Measurements from ENCODE around the gene KRTAP5-11. TPM values are rescaled to one million over a fixed set of nuclear protein-coding genes. Genes with fewer than 3 reads are reported as not detected.

The KRTAP5-11 gene
- total RNA-seq, 1 experiment from 2014 or later = not detected

DNA sequence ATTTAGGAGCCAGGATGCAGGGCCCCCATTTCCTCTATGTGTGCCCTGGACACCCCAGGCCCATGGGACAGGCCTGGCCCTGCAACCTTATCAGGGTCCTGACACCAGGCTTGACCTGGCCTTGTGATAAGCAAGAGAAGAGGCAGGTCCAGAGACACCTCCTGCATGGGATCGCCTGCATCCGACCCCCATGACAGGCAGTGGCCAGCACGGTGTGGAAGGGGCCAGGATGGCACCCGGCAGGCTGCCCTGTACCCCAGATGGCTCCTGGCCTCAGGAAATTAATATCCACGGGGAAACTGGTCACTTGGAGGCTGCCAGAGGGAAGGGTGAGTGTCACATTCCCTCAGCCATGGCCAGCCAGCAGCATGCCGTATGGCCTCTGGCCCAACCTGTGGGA lies 27.7 kb downstream of the KRTAP5-11 start:
- no peak overlapping the region for H3K27ac Mint-ChIP-seq (ENCODE audit: low read depth, unreplicated experiment)
- intact Hi-C loops (cut with micrococcal nuclease) = no loop called here
- H3K27me3 Mint-ChIP-seq (ENCODE audit: insufficient read depth, unreplicated experiment) = no peaks in the 10 kb centered on the region
- no peaks in the 10 kb centered on the region for H3K36me3 Mint-ChIP-seq (ENCODE audit: insufficient read depth, unreplicated experiment)
- DNase-seq (ENCODE audit: unreplicated experiment) = no peak
- H3K9me3 Mint-ChIP-seq (ENCODE audit: unreplicated experiment) = no peaks in the 10 kb centered on the region
- no peak overlapping the region for H3K4me3 Mint-ChIP-seq (ENCODE audit: unreplicated experiment)
- CTCF ChIA-PET = no interaction called here
- TF ChIP-seq, protein P1, sequence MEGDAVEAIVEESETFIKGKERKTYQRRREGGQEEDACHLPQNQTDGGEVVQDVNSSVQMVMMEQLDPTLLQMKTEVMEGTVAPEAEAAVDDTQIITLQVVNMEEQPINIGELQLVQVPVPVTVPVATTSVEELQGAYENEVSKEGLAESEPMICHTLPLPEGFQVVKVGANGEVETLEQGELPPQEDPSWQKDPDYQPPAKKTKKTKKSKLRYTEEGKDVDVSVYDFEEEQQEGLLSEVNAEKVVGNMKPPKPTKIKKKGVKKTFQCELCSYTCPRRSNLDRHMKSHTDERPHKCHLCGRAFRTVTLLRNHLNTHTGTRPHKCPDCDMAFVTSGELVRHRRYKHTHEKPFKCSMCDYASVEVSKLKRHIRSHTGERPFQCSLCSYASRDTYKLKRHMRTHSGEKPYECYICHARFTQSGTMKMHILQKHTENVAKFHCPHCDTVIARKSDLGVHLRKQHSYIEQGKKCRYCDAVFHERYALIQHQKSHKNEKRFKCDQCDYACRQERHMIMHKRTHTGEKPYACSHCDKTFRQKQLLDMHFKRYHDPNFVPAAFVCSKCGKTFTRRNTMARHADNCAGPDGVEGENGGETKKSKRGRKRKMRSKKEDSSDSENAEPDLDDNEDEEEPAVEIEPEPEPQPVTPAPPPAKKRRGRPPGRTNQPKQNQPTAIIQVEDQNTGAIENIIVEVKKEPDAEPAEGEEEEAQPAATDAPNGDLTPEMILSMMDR (IDR thresholded peaks at IDR 0.05; ENCODE audit: unreplicated experiment) = no peak
- BruUV-seq (replicated peaks) = no TSS peak
- H3K4me1 Mint-ChIP-seq (ENCODE audit: insufficient read depth, unreplicated experiment) = no peaks in the 10 kb centered on the region
- POLR2A ChIA-PET = no interaction called here

DNA sequence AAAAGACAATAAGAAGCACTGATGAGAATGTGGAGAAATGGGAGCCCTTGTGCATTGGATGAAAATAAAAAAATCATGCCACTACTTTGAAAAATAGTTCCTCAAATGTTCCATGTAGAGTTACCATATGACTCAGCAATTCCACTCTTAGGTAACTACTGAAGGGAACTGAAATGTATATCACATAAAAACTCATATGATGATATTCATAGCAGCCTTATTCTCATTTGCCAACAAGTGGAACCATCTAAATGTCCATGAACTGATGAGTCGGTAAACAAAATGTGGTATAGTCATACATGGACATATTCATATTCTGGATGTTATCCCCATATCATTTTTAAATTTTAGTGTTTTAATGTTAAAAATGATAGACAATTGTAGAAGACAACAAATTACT lies 31.0 kb downstream of the KRTAP5-11 start:
- Mint-ChIP-seq H3K36me3 (ENCODE audit: insufficient read depth, unreplicated experiment) (no peaks in the 10 kb centered on the region), H3K9me3 (ENCODE audit: unreplicated experiment) (peaks cover under 1% of the 10 kb centered on the region), H3K4me3 (ENCODE audit: unreplicated experiment) (no peak overlapping the region), H3K27me3 (ENCODE audit: insufficient read depth, unreplicated experiment) (no peaks in the 10 kb centered on the region), H3K4me1 (ENCODE audit: insufficient read depth, unreplicated experiment) (no peaks in the 10 kb centered on the region), H3K27ac (ENCODE audit: low read depth, unreplicated experiment) (no peak overlapping the region)
- ChIA-PET CTCF (no interaction called here), POLR2A (interaction anchor here (1.0 kb wide), 1 partner anchor 9 kb away, joined by 5 read pairs; no protein-coding TSS in a partner anchor)
- intact Hi-C loops (cut with micrococcal nuclease) = no loop called here
- no TSS peak for BruUV-seq (replicated peaks)
- DNase-seq (ENCODE audit: unreplicated experiment) = no peak
- TF ChIP-seq, protein P1 (IDR thresholded peaks at IDR 0.05; ENCODE audit: unreplicated experiment) = no peak

DNA sequence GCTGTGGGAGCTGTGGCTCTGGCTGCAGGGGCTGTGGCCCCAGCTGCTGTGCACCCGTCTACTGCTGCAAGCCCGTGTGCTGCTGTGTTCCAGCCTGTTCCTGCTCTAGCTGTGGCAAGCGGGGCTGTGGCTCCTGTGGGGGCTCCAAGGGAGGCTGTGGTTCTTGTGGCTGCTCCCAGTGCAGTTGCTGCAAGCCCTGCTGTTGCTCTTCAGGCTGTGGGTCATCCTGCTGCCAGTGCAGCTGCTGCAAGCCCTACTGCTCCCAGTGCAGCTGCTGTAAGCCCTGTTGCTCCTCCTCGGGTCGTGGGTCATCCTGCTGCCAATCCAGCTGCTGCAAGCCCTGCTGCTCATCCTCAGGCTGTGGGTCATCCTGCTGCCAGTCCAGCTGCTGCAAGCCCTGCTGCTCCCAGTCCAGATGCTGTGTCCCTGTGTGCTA lies 33.9 kb downstream of the KRTAP5-11 start:
- CTCF ChIA-PET = no interaction called here
- intact Hi-C loops (cut with micrococcal nuclease) = no loop called here

DNA sequence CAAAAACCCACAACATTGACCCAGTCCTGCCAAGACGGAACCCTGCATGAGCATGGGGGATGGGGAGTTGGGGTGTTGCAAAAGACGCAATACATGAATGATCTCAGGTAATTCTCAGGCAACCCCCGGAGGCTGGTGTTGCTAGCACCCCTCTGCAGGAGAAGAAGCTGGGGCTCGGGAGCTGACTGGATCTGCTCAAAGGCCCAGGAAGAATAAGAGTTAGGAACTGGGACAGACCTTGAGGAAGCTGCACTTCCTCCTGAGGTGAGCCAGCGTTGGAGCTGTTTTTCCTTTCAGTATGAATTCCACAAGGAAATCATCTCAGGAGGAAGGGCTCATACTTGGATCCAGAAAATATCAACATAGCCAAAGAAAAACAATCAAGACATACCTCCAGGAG lies 34.6 kb downstream of the KRTAP5-11 start, which contains the start of gene KRTAP5-9:
Gene KRTAP5-9 (plus strand): TSS at position 301 of the 400 bp plus-strand sequence. CDS start 238 bp downstream, outside the sequence.
- no TSS peak for BruUV-seq (replicated peaks)
- Mint-ChIP-seq H3K9me3 (ENCODE audit: unreplicated experiment) (peaks cover 10% of the 10 kb centered on the region), H3K4me1 (ENCODE audit: insufficient read depth, unreplicated experiment) (no peaks in the 10 kb centered on the region), H3K27me3 (ENCODE audit: insufficient read depth, unreplicated experiment) (no peaks in the 10 kb centered on the region), H3K27ac (ENCODE audit: low read depth, unreplicated experiment) (no peak within 1 kb of the TSS), H3K4me3 (ENCODE audit: unreplicated experiment) (no peak within 1 kb of the TSS), H3K36me3 (ENCODE audit: insufficient read depth, unreplicated experiment) (no peaks in the 10 kb centered on the region)
- TF ChIP-seq, protein P1 (IDR thresholded peaks at IDR 0.05; ENCODE audit: unreplicated experiment) = no peak
- ChIA-PET POLR2A (no interaction called here), CTCF (no interaction called here)
- DNase-seq (ENCODE audit: unreplicated experiment) = no peak
- intact Hi-C loops (cut with micrococcal nuclease) = no loop called here

More for the DNA sequence above, 33.9 kb downstream of the KRTAP5-11 start:
- H3K9me3 Mint-ChIP-seq (ENCODE audit: unreplicated experiment) = peaks cover 10% of the 10 kb centered on the region
- no peak overlapping the region for H3K4me3 Mint-ChIP-seq (ENCODE audit: unreplicated experiment)
- H3K36me3 Mint-ChIP-seq (ENCODE audit: insufficient read depth, unreplicated experiment) = no peaks in the 10 kb centered on the region
- POLR2A ChIA-PET = no interaction called here
- no peak overlapping the region for H3K27ac Mint-ChIP-seq (ENCODE audit: low read depth, unreplicated experiment)
- no TSS peak for BruUV-seq (replicated peaks)
- no peak for DNase-seq (ENCODE audit: unreplicated experiment)
- H3K27me3 Mint-ChIP-seq (ENCODE audit: insufficient read depth, unreplicated experiment) = no peaks in the 10 kb centered on the region
- H3K4me1 Mint-ChIP-seq (ENCODE audit: insufficient read depth, unreplicated experiment) = no peaks in the 10 kb centered on the region
- TF ChIP-seq, protein P1 (IDR thresholded peaks at IDR 0.05; ENCODE audit: unreplicated experiment) = no peak

All from MCF 10A (cell line).